Measurements from ENCODE around the gene PTTG2. TPM values are rescaled to one million over a fixed set of nuclear protein-coding genes. Genes with fewer than 3 reads are reported as not detected.
"Not testable (repeated sequence)": the region's sequence is repeated elsewhere in the genome, so short reads cannot be mapped to it uniquely, and the experiment has no call there.

Gene PTTG2
- polyA plus RNA-seq, 1 of the 3 experiments (the other 2 are of a cell fraction) = not detected

GRCh38 chr4:37923089-37923488 is 37.1 kb upstream of the PTTG2 start:
- DNase-seq; H3K4me2 ChIP-seq; H4K20me1 ChIP-seq (ENCODE audit: insufficient read depth); POLR2A ChIA-PET; H3K27ac ChIP-seq (ENCODE audit: low read depth in 2 of 2, low read length in 1 of 2); H3K4me1 ChIP-seq (ENCODE audit: control insufficient read depth in 1 of 2, insufficient read depth in 2 of 2, low read depth in 1 of 2, low read length in 1 of 2); H3K9me3 ChIP-seq; H3K79me2 ChIP-seq (ENCODE audit: insufficient read depth); H3K9ac ChIP-seq; H3K9me2 ChIP-seq; H3K4me3 ChIP-seq (ENCODE audit: low read depth in 2 of 2, low read length in 1 of 2); H3K36me3 ChIP-seq (replicated peaks in 1 of 2; ENCODE audit: control insufficient read depth in 1 of 2, insufficient read depth in 2 of 2, low read length in 1 of 2); H2AFZ ChIP-seq (ENCODE audit: low read depth); H3F3A ChIP-seq (replicated peaks; ENCODE audit: insufficient read depth): not testable (repeated sequence)
- peaks cover 20% of the 10 kb centered on the region for H3K27me3 ChIP-seq (ENCODE audit: insufficient read depth)
- CTCF ChIA-PET = interaction anchor here (1.4 kb wide), 1 partner anchor 32 kb away, joined by 3 read pairs; the partner anchor contains the start of gene TBC1D1

- DNase-seq = no peak
Observed at GRCh38 chr4:37924946-37925345, 35.3 kb upstream of the PTTG2 start.

More at GRCh38 chr4:37924946-37925345, 35.3 kb upstream of the PTTG2 start:
- Histone ChIP-seq H4K20me1 (ENCODE audit: insufficient read depth) (no peaks in the 10 kb centered on the region), H3K79me2 (ENCODE audit: insufficient read depth) (no peaks in the 10 kb centered on the region), H3K27ac (ENCODE audit: low read depth in 2 of 2, low read length in 1 of 2) (no peak overlapping the region), H3K27me3 (ENCODE audit: insufficient read depth) (peaks cover 20% of the 10 kb centered on the region), H3K9me3 (no peaks in the 10 kb centered on the region), H3K4me1 (ENCODE audit: control insufficient read depth in 1 of 2, insufficient read depth in 2 of 2, low read depth in 1 of 2, low read length in 1 of 2) (peaks cover 4 to 10% of the 10 kb centered on the region in 2 experiments; a peak in 2 of 4 replicates), H3K4me2 (no peak overlapping the region), H3K9me2 (no peaks in the 10 kb centered on the region), H3F3A (replicated peaks; ENCODE audit: insufficient read depth) (no peaks in the 10 kb centered on the region), H3K36me3 (replicated peaks in 1 of 2; ENCODE audit: control insufficient read depth in 1 of 2, insufficient read depth in 2 of 2, low read length in 1 of 2) (no peaks in the 10 kb centered on the region), H2AFZ (ENCODE audit: low read depth) (no peak overlapping the region), H3K4me3 (ENCODE audit: low read depth in 2 of 2, low read length in 1 of 2) (no peak overlapping the region), H3K9ac (no peak overlapping the region)
- TF ChIP-seq TEAD4 (IDR thresholded peaks at IDR 0.05; ENCODE audit: borderline replicate concordance, insufficient read depth) = no peak
- no peak for TF ChIP-seq MEF2A (IDR thresholded peaks at IDR 0.05; ENCODE audit: borderline replicate concordance, low read depth)
- TF ChIP-seq PBX3 (IDR thresholded peaks at IDR 0.05) = no peak
- TF ChIP-seq RCOR1 (IDR thresholded peaks at IDR 0.05; ENCODE audit: low read length) = no peak
- no peak for TF ChIP-seq GABPA (IDR thresholded peaks at IDR 0.05; ENCODE audit: low read depth)
- no peak for TF ChIP-seq ZBTB33 (IDR thresholded peaks at IDR 0.05; ENCODE audit: borderline replicate concordance, low read depth)
- no peak for TF ChIP-seq MXI1 (IDR thresholded peaks at IDR 0.05; ENCODE audit: low read depth, low read length)
- no peak for TF ChIP-seq CTCF (IDR thresholded peaks at IDR 0.05)
- no peak for TF ChIP-seq CHD2 (IDR thresholded peaks at IDR 0.05; ENCODE audit: low read length, partially characterized antibody)
- no peak for TF ChIP-seq TAF1 (IDR thresholded peaks at IDR 0.05; ENCODE audit: borderline replicate concordance, low read depth, low read length)
- TF ChIP-seq TCF12 (IDR thresholded peaks at IDR 0.05) = no peak
- no peak for TF ChIP-seq JUND (IDR thresholded peaks at IDR 0.05)
- no peak for TF ChIP-seq MAX (IDR thresholded peaks at IDR 0.05; ENCODE audit: low read depth)
- no peak for TF ChIP-seq RAD21 (IDR thresholded peaks at IDR 0.05; ENCODE audit: low read length)
- ChIA-PET POLR2A (no interaction called here), CTCF (no interaction called here)
- 61% methylated on average over 7 of the region's 7 CpGs for WGBS (ENCODE audit: low lambda C conversion rate)

All from SK-N-SH (cell line).